Measurements from ENCODE around the gene ATP8B1.

ATP8B1 gene

DNA sequence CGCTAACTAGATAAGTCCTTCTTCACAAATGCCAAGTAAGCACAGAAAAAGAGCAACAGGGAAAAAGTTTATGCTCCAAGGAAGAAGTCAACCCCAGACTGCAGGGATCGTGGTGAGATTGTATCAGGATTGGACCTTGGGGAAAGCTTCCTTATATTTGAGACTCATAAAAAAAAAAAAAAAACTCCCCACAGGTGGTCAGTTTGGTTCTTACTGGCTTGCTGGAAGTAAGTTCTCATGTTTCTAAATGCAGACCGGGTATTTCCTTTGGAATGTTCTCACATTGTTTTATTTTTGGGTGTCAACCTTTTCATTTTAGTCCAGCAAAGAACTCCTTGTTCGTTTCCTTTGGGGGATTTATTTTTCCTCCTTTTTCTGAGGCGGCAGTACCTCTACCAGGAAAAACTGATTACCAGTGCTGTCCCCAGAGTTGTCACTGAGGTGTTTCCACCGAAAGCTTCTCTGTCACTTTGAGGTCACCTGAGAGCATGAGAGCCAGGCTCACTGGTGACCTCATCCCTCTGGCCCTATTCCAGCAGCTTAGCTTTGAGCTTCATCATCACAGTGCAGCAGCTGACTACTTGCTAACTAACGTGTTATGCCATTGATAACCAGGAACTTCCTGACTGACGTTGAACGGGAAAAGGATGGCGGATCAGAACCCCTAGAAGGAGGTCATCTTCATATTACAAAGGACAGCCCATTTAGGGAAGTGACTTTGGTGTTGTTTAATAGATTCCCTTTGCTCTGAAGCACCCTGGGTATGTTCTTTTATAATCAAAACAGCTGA lies 16.8 kb upstream of the ATP8B1 start:
- TF ChIP-seq, protein P1, sequence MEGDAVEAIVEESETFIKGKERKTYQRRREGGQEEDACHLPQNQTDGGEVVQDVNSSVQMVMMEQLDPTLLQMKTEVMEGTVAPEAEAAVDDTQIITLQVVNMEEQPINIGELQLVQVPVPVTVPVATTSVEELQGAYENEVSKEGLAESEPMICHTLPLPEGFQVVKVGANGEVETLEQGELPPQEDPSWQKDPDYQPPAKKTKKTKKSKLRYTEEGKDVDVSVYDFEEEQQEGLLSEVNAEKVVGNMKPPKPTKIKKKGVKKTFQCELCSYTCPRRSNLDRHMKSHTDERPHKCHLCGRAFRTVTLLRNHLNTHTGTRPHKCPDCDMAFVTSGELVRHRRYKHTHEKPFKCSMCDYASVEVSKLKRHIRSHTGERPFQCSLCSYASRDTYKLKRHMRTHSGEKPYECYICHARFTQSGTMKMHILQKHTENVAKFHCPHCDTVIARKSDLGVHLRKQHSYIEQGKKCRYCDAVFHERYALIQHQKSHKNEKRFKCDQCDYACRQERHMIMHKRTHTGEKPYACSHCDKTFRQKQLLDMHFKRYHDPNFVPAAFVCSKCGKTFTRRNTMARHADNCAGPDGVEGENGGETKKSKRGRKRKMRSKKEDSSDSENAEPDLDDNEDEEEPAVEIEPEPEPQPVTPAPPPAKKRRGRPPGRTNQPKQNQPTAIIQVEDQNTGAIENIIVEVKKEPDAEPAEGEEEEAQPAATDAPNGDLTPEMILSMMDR (IDR thresholded peaks at IDR 0.05; ENCODE audit: extremely low read depth, insufficient read depth, missing control alignments) = no peak
- DNase-seq (ENCODE audit: low spot score) = peak; percentile 22
- in situ Hi-C loops (cut with MboI; ENCODE audit: low pct_unique_long_range_greater_than_20kb, low sequenced_read_pairs, unreplicated experiment) = no loop called here

DNA sequence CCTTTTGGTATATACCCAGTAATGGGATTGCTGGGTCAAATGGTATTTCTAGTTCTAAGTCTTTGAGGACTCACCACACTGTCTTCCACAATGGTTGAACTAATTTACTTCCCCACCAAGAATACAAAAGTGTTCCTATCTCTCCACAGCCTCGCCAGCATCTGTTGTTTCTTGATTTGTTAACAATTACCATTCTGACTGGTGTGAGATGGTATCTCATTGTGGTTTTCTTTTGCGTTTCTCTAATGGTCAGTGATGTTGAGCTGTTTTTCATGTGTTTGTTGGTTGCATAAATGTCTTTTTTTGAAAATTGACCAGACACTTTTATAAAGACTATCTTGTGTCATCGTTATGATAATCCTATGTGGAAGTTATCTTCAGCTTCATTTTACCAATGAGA lies 16.0 kb upstream of the ATP8B1 start:
- TF ChIP-seq, protein P1 (IDR thresholded peaks at IDR 0.05; ENCODE audit: extremely low read depth, insufficient read depth, missing control alignments) = no peak
- DNase-seq (ENCODE audit: low spot score) = no peak
- in situ Hi-C loops (cut with MboI; ENCODE audit: low pct_unique_long_range_greater_than_20kb, low sequenced_read_pairs, unreplicated experiment) = no loop called here

DNA sequence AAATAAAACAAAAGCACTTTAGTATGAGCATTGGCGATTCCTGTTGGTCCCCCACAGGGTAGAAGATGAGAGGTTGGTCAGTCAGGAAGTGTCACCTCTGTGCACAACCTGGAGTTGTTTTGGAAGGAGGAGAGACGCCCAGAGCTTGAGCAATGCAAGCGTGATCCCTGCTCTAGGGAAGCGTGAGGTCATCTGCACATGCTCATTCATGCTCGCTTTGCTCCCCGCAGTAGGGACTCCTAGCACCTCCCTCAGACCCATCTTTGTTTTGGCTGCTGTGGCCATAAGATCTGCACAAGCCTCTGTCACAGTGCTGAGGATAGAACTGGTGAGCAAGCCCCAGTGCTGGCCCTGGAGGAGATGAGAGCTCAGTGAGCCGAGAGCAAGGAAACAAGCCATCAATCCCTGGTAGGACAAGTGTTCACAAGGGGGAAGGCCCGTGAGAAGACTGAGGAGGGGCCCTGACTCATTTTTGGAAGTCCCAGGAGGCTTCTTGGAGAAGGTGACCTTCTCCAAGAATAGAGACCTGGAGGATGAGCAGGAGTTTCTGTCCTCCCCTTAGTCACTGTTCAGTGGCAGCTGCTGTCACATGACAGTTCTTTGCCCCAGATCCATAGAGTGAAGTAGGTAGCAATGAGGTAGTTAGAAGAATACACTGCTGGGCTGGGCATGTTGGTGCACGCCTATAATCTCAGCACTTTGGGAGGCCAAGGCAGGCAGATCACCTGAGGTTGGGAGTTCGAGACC lies 13.3 kb upstream of the ATP8B1 start:
- TF ChIP-seq, protein P1 (IDR thresholded peaks at IDR 0.05; ENCODE audit: extremely low read depth, insufficient read depth, missing control alignments) = no peak
- in situ Hi-C loops (cut with MboI; ENCODE audit: low pct_unique_long_range_greater_than_20kb, low sequenced_read_pairs, unreplicated experiment) = no loop called here
- DNase-seq (ENCODE audit: low spot score) = no peak

DNA sequence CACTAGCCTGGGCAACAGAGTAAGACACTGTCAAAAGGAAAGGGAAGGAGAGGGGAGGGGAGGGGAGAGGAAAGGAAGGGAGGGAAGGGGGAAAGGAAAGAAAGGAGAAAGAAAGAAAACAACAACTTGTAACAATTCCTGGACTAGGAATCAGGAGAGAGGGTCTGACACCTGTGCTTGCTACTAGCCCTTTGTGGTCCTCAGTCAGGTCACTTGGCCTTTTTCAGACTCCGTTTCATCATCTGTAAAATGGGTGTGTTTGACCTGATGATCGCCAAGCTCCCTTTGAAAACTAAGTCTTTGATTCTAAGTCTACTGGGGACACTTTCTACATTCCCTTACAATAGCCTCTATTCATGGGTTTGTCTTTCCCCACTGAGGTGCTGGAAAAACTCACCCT lies 11.4 kb upstream of the ATP8B1 start:
- TF ChIP-seq, protein P1 (IDR thresholded peaks at IDR 0.05; ENCODE audit: extremely low read depth, insufficient read depth, missing control alignments) = no peak
- in situ Hi-C loops (cut with MboI; ENCODE audit: low pct_unique_long_range_greater_than_20kb, low sequenced_read_pairs, unreplicated experiment) = no loop called here
- DNase-seq (ENCODE audit: low spot score) = no peak

DNA sequence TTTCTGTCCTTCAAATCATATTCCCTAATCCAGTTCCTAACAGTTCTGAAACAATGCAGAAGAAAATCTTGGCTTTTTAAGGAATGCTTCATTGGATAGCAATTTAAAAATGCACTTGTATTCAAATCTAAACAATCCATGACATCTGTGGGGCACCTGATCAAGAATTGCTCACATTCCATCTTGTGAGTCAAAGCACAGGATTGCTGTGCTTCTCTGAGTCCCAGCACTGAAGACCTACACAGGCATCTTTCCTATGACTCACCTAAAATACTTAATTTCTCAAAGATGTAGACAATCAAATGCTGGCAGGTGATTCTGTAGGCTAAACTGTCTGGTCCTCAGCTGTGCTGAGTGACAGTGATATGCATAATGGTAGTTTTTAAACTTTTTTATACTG lies 10.1 kb upstream of the ATP8B1 start:
- DNase-seq (ENCODE audit: low spot score) = no peak
- TF ChIP-seq, protein P1 (IDR thresholded peaks at IDR 0.05; ENCODE audit: extremely low read depth, insufficient read depth, missing control alignments) = no peak
- in situ Hi-C loops (cut with MboI; ENCODE audit: low pct_unique_long_range_greater_than_20kb, low sequenced_read_pairs, unreplicated experiment) = no loop called here

DNA sequence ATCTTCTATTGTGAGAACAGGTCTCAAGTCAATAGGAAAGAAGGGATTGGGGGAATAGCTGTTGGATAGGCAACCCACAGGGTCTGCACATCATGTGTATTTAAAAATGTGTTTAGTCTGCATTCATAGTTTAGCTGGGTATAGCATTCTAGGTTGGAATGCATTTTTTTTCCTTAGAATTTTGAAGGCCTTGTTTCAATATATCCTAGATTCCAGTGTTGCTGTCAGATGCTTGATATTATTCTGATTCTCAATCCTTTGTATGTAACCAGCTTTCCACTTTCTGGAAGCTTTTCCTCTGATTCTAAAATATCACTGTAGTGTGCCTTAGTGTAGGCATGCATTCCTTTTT lies 9.0 kb upstream of the ATP8B1 start:
- no peak for DNase-seq (ENCODE audit: low spot score)
- in situ Hi-C loops (cut with MboI; ENCODE audit: low pct_unique_long_range_greater_than_20kb, low sequenced_read_pairs, unreplicated experiment) = no loop called here
- TF ChIP-seq, protein P1 (IDR thresholded peaks at IDR 0.05; ENCODE audit: extremely low read depth, insufficient read depth, missing control alignments) = no peak

Data from GM13977 (cell line).